Brain microvascular endothelial cell (primary cell): Measurements from ENCODE around the gene MIEF1.

Experiments
- DNase-seq: peaks from one replicate; pipeline ENCODE4 v3.0.0-alpha.2; 2020
- H3K27ac ChIP-seq: fragments of 250-450 bp; sonication (Bioruptor Pico); 2 replicates; pipeline ENCODE4 v1.5.1; 2020; ENCODE audit warnings: mild to moderate bottlenecking, moderate library complexity
- H3K27me3 ChIP-seq: fragments of 250-450 bp; sonication (Bioruptor Pico); replicated peaks from 2 replicates; pipeline ENCODE4 v1.5.1; 2020; ENCODE audit warnings: mild to moderate bottlenecking
- H3K36me3 ChIP-seq: fragments of 250-450 bp; sonication (Bioruptor Pico); replicated peaks from 2 replicates; pipeline ENCODE4 v1.5.1; 2020; ENCODE audit warnings: mild to moderate bottlenecking
- H3K4me3 ChIP-seq: 2 replicates; pipeline ENCODE4 v1.5.1; 2011; ENCODE audit warnings: low read depth, mild to moderate bottlenecking, control low read depth, low read length, moderate library complexity
- CTCF ChIP-seq: IDR thresholded peaks from 2 replicates; pipeline ENCODE4 v1.5.1; 2011; ENCODE audit warnings: low read depth, mild to moderate bottlenecking, moderate library complexity, low read length, control low read depth, inconsistent platforms; ENCODE audit errors: missing control alignments
- in situ Hi-C: cut with HindIII; loops from 2 replicates; pipeline ENCODE4 v1.10.0; 2017; ENCODE audit warnings: low sequenced_read_pairs, low pct_ligation_motif_present

Gene MIEF1

GRCh38 chr22:39563571-39564428, 61.7 kb downstream of the MIEF1 start:
- Histone ChIP-seq H3K4me3 (no peak overlapping the region), H3K27ac (no peak overlapping the region), H3K27me3 (peaks cover 14% of the 10 kb centered on the region), H3K36me3 (no peaks in the 10 kb centered on the region)
- TF ChIP-seq CTCF, result no peak
- in situ Hi-C loops, result loop anchor here (25.0 kb wide), 1 partner anchor 449 kb away; no protein-coding TSS in a partner anchor
- DNase-seq, result no peak

DNA sequence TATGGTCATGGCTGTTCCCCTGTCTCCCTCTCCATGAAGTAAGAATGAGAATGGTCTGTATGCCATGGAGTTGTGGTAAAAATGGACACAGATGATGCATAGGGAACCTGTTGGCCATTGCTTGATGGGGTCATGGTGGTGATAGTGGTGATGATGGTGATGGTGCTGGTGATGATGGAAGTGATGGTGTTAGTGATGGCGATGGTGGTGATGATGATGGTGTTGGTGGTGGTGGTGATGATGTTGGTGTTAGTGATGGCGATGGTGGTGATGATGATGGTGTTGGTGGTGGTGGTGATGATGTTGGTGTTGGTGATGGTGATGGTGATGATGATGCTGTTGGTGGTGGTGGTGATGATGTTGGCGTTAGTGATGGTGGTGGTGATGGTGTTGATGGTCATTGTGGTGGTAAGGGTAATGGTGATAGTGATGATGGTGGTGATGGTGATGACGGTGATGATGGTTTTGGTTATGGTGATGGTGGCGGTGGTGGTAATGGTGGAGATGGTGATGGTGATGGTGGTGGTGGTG, 63.4 kb downstream of the MIEF1 start:
- Histone ChIP-seq H3K36me3 (no peaks in the 10 kb centered on the region), H3K27me3 (peaks cover 2% of the 10 kb centered on the region), H3K27ac (no peak overlapping the region), H3K4me3 (no peak overlapping the region)
- no peak for TF ChIP-seq CTCF
- DNase-seq, result no peak
- in situ Hi-C loops, result loop anchor here (25.0 kb wide), 1 partner anchor 447 kb away; no protein-coding TSS in a partner anchor

DNA sequence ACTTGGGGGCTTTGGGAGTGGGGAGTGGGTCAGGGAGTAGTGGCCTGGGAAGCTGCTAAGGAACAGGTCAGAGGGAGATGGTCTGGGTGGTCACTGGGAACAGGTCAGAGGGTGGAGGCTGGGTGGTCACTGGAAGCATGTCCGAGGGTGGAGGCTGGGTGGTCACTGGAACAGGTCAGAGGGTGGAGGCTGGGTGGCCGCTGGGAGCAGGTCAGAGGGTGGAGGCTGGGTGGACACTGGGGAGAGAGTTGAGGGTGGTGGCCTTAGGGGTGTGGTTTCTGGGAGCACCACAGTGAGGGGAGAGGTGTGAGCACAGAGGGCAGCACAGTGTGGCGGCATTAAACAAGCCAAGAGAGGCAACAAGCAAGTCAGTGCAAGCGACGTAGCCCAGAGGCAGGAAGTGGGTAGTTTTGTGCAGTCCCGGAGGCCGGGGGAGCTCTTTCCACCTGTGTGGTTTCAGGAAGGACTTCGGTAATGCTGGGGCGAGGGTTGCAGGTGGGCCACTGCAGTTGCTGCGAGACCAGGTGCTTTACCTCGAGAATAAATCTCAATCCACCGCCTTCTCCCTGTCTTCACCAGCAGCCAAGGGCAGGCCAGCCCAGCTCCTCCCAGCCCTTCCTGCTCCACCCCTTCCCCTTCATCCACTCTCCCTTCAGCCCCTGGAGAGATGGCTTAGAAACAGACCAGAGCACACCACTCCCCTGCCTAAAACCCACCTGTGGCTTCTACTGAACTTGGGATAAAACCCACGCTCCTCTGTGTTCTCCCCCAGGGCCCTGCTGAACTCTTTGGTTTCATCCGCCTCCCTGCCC, 65.3 kb downstream of the MIEF1 start:
- no peaks in the 10 kb centered on the region for H3K27me3 ChIP-seq
- no peaks in the 10 kb centered on the region for H3K36me3 ChIP-seq
- no peak overlapping the region for H3K4me3 ChIP-seq
- DNase-seq, result no peak
- no peak for TF ChIP-seq CTCF
- H3K27ac ChIP-seq, result no peak overlapping the region
- in situ Hi-C loops, result loop anchor here (25.0 kb wide), 1 partner anchor 445 kb away; no protein-coding TSS in a partner anchor
